T follicular helper cell (primary cell): ENCODE data around the gene GABRD.

ENCODE experiments used
- DNase-seq: peaks from one replicate; pipeline ENCODE4 v3.0.0-alpha.2; 2020; ENCODE audit warnings: low read depth

Gene GABRD

DNA sequence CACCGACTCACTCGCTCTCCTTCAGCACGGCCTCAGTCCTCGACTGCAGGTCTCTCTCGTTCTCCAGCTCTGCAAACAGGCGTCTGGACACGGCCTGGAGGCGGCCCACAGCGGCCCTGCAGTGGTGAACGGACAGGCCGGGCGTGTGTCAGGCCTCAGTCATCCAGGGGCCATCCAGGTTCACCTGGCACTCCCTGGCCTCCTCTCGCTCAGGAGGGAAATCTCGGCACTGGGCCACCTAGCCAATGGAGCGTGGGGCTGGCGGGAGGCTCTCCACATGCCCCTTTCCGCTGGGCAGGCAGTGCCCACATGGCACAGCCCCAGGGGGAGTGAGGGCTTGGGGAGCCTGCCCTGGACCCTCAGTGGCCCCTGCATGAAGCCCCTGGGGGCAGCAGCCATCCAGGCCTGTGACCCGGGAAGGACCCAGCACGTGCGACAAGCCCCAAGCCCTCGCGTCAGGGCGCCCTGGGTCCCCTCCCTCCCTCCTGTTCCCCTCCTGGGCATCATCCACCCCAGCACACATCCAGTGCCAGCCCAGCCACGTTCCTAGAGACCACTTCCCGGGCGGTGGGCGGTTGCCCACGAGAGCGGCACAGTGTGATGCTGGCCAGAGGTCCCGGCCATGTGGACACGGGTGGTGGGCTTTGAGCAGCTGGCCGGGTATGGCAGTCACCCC lies 33.6 kb upstream of the GABRD start:
- DNase-seq: no peak

GRCh38 chr1:1986451-1987141 lies 32.5 kb upstream of the GABRD start:
- DNase-seq: no peak

DNA sequence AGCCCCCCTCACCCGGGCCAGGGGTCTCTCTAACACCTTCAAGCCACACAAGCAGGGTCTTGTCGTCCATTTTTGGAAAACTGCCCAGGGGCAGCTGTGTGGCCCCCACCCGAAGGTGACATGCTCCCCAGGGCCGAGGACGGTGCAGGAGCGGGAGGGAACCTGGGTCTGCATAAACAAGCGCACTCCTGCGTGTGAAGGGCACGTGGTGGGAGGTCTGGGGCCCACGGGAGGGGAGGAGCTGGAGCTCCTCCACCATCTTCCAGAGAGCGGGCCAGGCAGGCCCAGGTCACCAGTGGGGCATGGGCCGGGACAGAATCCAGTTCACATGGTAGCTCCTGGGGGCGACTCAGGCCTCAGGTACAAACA lies 32.0 kb upstream of the GABRD start:
- DNase-seq: no peak

DNA sequence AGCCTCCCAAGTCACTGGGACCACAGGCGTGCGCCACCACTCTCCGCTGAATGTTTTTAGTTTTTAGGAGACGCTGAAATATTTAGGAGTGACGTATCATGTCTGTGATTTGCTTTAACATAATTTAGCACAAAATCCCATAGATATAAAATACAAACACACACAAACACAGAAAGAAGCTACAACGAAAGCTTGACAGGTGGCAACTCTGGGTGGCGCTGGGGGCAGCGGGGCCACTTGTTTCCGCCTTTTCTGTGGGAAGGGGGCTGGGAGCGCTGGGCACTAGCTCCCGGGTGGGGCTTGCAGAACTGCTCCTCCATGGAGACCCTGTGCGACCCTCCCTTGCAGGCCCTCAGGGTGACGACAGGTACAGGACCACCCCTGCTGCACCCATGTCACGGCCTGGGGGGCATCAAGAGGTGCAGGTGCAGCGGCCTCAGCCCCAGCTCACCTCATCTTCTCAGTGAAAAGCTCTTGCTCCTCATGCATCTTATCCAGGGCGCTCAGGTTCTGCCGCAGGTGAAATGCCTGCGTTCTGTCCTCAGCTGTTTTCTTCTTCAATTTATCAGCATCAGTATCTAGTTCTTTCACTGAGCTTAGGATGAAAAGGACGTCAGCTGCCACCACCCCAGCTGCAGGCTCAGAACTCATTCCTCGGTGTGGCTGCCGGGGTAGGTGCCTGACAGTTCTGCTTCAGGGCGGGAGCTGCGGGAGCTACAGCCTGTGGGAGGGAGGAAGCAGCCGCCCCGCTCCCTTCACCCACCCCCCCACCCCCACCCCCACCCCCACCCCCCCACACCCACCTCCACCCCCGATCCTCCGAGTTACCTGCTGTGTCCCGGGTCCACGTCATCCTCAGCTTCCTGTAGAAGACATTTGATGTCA lies 30.8 kb upstream of the GABRD start:
- DNase-seq: no peak

DNA sequence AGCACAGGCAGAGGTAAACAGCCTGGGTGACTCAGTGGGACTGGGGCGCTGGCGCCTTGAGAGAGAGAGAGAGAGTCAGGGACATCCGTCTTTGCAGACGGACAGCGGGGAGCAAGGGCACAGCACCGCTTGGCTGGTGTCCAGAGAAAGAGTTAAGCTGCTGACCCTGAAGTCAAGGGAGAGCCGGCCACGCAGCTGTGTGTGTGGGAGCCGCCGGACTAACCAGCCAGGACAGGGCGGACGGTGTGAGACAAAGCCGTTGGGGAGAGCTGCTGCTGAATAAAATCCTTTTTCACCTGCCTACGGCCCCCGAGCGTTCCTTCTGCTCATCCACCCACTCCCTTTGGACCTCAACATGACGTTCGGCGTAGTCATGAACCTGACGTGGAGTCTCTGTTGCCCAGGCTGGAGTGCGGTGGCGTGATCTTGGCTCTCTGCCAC lies 30.0 kb upstream of the GABRD start:
- no peak for DNase-seq

DNA sequence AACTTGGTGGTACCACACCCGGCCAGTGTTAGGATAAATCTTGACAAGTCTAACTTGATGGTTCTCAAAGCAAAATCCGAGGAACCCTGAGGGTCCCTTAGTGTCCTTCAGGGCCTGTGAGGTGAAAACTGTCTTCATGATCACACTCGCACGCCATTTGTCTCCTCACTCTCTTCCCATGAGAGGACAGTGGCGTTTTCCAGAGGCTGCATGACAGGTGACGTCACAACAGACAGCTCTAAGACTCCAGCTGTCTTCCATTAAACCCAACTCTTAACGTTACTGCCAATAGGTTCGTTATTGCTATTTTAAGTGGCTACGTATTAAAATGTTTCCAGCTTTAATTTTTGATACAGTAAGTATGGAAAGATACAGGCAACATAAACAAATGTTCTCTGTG lies 29.4 kb upstream of the GABRD start:
- no peak for DNase-seq

GRCh38 chr1:1990222-1990621 lies 28.9 kb upstream of the GABRD start:
- no peak for DNase-seq

DNA sequence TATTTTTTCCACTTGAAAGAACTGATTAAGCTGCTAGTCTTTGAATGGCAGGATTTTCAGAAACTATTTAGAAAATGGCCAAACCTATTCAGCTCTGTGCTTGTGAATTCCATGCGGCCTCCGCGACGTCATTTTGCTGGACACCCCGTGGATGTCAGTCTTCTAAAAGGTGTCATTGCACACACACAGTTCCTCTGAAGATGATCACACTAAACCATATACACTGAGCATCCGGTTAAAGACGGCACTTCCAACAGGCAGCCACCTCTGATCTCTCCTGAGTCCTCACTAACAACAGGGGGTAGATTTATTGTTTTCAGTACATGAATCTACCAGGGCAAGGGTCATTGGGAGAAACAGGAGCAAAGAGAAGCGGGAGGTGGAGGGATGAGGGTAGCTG lies 24.6 kb upstream of the GABRD start:
- DNase-seq: no peak

DNA sequence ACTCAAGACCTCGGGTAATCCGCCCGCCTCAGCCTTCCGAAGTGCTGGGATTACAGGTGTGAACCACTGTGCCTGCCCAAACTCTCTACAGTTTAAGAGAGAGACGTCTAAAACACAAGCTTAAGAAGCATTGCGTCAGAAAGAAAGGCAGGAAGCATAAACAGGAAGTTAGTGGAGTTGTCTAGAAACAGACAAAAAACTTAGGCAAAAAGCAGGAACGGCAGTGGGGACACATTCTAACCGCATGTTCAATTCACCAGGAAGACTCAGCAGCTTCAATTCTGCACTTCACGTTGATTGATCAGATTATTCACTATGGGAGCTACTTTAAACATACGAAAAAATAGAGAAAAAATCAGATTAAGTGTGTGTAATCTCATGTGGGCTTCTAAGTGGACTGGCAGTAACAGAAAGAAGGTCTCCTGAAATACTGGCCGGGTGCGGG lies 22.9 kb upstream of the GABRD start:
- no peak for DNase-seq

DNA sequence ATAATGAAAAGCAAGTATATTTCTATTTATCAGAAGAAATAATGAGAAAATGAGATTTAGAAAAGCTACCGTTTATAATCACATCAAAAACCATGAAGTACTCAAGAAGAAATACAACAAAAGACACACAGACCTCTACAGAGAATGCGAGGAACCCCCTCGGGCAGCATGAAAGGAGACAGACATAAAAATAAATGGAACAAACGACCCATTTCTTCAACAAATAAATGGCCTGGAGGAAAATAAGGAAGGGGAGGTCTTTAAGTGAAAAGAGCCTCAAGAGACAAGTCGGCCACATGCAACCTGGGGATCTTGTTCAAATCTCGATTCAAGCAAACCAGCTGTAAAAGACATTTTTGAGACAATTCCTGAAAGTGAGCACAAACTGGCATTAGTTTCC lies 21.6 kb upstream of the GABRD start:
- DNase-seq: no peak

DNA sequence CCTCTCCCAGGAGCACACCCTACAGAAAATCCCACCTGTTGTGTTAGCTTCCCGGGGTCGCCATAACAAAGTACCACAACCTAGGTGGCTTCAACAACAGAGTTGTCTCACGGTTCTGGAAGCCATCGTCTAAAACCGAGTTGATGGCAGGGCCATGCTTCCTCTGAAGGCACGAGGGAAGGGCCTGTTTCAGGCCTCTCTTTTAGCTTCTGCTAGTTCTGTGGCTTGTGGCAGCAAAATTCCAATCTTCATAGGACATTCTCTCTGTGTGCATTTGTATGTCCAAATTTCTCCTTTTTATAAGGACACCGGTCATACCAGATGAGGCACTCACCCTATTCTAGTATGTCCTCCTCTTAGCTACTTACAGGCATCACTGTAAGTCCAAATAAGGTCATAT lies 18.7 kb upstream of the GABRD start:
- DNase-seq: no peak

DNA sequence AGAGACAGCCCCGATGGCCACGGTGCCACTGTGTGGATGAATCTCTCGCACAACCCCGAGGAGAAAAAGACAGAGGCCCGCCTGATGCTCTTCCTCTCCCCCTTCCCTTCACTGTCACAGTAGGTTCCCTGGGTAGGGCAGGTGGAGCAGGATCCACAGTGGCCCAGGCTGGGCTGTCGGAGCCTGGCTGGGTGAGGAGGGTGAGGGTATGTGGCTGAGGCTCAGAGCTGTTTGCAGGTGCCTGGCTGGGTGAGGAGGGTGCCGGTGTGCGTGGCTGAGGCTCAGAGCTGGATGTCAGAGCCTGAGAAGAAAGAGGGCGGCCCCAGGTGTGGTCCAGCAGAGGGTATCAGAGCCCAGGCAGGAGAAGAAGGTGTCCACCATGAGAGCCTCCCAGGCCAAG lies 18.3 kb upstream of the GABRD start:
- no peak for DNase-seq

GRCh38 chr1:2001773-2002411 lies 17.3 kb upstream of the GABRD start:
- DNase-seq: no peak

- DNase-seq: no peak
Observed at GRCh38 chr1:2003541-2004131, 15.5 kb upstream of the GABRD start, which contains the start of gene CFAP74. CFAP74 (minus strand) TSS chr1:2003786; CDS start chr1:1990956, 12,830 bp downstream.

DNA sequence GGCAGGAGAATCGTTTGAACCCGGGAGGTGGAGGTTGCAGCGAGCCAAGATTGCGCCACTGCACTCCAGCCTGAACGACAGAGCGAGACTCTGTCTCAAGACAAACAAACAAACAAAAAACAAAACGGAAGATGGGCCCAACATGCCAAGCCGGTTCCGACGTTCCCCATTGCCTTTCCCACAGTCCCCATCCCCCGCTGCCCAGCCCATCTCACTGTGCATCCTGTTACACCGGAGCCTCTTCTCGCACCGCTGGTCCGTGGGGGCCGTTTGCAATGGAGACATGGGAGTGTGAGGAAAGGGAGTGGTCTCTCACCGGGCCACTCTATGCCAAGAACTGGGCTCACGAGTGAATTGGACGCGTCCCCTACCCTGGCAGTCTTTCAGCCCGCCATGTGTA lies 14.3 kb upstream of the GABRD start:
- no peak for DNase-seq

GRCh38 chr1:2009101-2010053 lies 9.8 kb upstream of the GABRD start:
- no peak for DNase-seq

- DNase-seq: no peak
Observed at GRCh38 chr1:2014181-2014580, 5.0 kb upstream of the GABRD start.

DNA sequence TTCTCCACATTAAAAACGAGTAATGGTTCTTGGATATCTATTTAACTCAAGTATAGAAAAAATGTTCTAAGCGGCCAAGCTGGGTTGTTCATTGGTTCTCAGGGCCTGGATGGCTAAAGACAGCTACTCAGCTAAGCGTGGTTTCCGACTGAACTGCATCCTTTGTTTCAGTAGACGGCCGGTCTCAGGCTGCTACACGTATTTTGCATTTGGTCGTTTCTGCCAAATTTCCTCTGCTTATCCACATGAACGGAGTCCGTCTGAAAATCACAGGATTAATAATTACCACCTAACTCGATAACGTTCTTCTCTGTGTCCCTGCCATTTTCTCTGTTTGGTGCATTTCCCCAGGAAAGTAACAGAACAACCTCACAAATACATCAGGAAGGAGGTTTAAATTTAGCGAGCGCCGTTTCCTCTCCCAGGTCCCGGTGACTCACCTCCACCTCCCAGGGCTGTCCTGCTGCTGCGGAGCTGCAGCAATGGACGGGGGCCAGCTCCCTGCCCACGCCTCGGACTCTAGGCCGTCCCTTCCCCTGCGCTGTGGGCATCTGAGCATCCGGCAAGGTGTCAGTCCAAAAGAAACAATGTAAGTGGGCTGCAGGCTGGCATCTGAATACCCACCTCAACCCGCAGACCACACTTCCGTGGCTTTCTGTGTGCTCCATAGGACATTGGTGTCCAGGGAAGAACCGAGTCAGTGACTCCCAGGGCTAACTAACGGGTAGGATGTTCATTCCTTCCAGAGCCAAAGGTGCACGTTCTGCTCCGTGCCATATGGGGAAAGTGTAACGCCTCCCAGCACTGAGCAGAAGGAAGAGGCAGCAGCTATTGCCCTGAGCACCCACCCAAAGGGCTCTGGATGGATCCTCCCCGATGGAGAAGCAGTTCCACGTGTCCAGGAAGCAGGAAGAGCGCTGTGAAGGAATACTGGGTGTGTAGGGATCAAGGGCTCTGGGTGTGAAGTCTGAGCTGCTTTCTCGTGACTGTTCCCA lies 4.1 kb upstream of the GABRD start:
- DNase-seq: no peak

DNA sequence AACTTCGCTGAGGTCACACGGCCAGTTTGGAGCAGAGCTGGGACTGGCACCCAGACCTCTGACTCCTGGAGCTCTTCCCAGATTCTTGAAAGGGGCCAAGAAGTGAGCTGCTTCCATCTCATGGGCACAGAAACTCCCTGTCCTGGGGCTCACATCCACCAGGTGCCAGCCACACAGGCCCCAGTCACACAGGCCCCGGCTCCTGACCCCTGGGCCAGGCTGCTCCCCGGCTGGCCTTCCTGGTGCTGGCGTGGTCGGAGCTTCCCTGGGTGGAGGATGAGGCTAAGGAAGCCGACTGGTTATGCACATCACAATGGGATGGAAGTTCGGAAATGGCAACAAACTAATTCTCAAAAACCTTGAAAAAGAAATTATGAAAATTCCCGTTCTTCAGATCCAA lies 3.0 kb upstream of the GABRD start:
- no peak for DNase-seq
